Activated CD4-positive, CD25-positive, alpha-beta regulatory T cell treated with anti-CD3 and anti-CD28 coated beads, Interleukin-2, amount 50 U/mL, for 24 hours (primary cell): Measurements from ENCODE around the gene MAPK8.
"Not testable (repeated sequence)": the region's sequence is repeated elsewhere in the genome, so short reads cannot be mapped to it uniquely, and the experiment has no call there.

Experiments used
- ATAC-seq, 2 donors: fragments of 150-1000 bp; cut with Tn5 transposase; one replicate each; pipeline ENCODE4 v1.10.0; 2021; ENCODE audit warnings: mild to moderate bottlenecking in 1 of 2, moderate library complexity in 1 of 2

The MAPK8 gene

GRCh38 chr10:48336978-48337599 is 30.6 kb downstream of the MAPK8 start:
- peak in 1 of 2 donors; percentile 24 for ATAC-seq

DNA sequence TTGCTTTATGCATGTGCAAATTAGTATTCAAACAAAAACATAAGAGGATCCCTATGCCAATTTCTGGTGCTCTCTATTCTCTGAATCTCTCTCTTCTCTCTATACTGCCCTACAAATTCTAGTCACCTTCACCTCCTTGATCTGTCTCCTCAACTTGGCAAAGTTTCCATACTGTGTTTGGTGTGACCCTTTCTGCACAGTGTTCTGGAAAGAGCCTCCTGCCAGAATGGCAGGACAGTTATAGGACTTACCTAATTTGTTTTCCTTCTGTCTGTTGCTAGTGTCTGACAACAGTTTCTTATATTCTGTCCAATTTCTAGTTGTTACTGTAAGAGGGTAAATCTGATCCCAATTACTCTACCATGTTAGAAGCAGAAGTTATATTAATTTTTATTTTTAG is 34.3 kb downstream of the MAPK8 start:
- ATAC-seq = no peak

- no peak for ATAC-seq
These were observed 36.6 kb downstream of the MAPK8 start for GRCh38 chr10:48343106-48343505.

DNA sequence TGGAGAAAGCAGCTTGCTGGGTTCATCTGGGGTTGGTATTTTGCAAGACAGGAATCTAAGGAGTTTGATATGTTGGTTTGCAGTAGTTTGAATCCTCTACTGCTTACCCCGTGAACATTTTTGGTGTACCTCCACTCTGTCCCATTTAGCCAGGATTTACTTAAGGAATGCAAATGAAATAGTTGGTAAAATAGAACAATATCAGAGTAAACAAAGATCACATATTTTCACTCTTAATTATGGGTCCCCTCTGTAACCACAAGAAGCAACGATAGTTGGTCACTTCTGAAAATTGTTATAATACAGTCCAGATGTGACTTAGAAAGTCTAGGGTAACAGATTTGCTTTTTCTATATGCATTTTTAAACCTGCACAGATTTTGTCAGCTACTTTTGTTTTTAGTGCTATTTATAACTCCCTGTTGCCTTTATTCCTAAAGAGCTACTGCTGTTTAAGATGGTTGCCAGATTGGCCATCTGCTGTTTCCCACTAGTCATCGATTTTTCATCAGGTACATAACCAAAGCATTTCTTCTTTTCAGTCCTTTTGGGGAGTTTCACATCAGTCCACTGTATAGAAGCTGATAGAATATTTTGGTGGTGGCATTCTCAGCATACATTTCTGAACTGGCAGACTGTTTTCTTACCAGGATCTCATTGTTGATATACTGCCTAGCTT is 37.6 kb downstream of the MAPK8 start:
- ATAC-seq = no peak

GRCh38 chr10:48346248-48346647 is 39.8 kb downstream of the MAPK8 start:
- ATAC-seq = not testable (repeated sequence)

GRCh38 chr10:48347539-48347938 is 41.1 kb downstream of the MAPK8 start:
- not testable (repeated sequence) for ATAC-seq

GRCh38 chr10:48347943-48348342 is 41.5 kb downstream of the MAPK8 start:
- not testable (repeated sequence) for ATAC-seq

DNA sequence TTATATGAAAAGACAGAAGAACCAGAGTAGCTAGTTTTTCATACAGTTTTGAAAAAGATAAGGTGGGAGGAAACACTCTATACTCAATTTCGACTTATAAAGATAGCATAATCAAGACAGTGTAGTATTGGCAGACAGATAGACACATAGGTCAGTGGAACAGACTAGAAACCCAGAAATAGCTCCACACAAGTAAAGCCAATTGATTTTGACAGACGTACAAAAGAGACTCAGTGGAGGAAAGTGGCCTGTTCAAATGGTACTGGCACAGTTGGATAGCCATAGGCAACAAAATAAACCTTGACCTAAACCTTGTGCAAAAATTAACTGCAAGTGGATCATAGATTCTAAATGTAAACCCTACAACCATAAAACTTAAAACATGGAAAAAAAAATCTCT is 46.8 kb downstream of the MAPK8 start:
- no peak for ATAC-seq

GRCh38 chr10:48357631-48358030 is 51.2 kb downstream of the MAPK8 start:
- no peak for ATAC-seq

- peak; percentile 55 to 72 for ATAC-seq
These were observed 51.7 kb downstream of the MAPK8 start for GRCh38 chr10:48358162-48358561.

- ATAC-seq = no peak
These were observed 52.4 kb downstream of the MAPK8 start for GRCh38 chr10:48358838-48359237.

DNA sequence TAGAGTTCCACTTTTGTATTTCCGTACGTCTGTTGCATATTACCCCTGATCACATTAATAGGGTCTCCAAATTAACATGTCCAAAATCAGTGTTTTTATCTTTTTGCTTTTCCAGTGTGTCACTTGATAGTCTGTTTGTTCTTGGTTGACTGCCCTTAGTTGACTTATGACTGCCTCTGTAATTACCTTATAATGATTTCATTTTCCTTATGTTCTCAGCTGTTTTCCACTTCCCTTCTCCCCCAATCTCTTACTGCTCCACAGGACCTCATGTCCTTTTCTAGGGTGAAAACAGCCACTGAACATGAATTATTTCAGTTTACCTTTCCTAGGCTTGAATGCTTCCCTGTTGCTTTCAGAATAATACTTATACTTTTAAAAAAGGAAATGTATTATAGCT is 54.7 kb downstream of the MAPK8 start:
- ATAC-seq = no peak

DNA sequence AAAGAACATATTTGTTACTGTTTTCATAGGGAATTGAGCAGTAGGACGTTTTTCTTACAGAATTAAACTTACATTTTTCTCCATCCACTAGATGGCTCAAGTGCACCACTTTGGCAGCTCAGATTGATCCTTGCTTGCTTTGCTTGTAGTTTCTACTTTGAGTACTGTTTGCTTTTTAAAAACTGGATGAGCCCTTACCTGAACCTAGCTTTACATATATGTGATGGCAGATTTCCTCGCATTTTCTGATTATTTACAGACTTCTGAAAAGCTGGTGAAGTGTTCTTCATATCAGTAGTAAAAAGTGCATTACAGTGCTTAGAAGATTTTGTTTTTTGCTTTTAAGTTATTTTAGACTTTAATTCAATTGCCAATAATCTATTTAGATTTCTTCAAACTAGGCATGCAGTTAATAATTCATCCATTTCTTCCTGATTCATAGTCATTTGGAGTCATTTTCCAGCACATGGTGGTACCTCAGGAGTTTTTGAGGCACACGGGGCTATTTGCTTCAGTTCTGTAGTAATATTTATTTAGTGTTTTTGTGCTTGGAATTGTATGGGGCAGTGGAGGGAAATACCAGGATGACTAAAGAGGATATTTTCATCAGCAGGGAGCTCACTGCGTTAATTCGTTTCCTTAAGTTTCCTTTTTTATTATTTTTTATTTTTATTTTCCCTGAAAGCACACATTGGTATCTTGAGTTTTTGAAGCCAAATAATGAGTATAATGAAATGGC is 57.3 kb downstream of the MAPK8 start:
- no peak for ATAC-seq

DNA sequence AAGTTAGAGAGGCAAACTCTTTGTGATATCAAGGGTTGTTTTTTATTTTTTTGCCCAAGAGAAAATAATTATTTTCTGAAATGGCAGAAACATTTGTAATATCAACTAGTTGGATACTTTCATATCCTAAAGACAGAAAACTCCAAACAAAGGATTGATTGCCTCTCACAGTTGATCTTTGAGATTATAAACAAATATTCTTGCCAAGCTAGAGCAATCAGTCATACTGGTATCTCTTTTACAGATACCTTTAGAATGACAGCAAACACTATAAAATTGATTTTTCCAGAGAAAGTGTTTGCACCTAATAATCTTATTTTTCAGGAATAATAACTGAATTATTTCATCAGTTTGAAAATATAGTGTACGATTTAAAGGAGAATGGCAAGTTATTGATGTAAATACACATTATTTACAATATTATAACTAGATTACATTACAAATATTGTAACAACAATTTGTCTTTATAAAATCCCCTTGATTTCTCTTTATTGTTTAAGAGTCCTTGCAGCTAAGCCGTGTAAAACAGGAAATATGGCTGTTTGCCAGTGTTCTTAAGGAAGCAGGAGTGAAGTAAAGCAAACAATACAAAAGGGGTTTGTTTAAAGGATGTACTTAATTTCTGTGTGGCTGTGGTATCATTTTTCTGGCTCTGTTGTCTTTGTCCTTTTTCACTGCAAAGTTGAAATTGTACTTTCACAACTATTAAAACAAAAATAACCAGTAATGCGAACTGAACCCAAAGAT is 58.4 kb downstream of the MAPK8 start:
- ATAC-seq = no peak

DNA sequence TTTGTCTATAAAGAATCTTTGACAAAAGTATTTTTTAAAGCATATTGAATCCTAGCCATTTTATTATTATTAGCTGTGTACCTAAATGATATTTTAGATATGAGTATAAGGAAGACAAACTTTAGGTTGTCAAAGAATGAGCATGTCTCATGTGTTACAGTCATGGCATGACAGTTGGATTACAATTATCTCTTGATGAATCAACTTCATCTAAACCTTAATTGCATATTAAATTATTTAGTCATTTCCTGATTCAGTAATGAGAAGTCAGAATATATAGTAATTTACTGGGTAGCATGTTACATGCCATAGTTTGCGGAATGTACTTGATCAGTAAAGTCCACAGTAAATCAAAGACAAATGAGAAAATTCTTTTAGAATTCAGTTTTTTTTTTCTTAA is 59.2 kb downstream of the MAPK8 start:
- ATAC-seq = peak; percentile 56 to 58

DNA sequence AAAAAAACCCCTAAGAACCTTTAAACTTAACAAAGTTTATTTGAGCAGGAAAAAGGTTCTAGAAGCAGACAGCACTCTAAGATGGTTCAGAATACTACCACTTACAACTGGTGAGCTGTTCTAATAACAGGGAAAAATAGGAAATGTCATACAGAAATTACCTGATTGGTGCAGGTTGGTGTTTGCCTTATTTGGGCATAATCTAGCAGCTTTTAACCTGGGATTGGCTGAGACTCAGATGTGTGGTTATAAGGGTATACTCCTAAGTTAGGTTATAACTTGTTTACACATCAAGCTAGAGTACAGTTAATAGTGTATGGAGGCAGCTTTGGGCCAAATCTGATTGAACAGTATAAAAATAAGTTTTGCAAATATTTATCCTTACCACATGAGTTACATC is 59.8 kb downstream of the MAPK8 start:
- no peak for ATAC-seq

DNA sequence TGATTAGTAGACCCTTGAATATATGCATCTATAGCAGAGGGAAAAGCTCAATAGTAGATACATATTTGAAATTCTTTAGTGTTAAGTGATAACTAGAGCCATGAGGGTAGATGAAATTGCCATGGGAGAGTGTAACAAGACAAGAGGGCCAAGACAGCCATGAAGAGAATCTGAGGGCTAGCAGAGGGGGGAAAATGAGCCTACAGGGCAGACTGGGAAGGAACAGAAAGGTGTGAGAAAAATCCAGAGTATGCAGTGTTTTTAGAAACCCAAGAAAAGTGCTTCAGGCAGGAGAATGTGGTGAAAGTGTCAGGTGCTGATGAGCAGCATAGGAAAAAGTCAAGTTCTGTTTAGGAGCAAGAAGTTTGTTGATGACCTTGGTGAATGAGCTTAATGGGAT is 63.0 kb downstream of the MAPK8 start:
- ATAC-seq = no peak

DNA sequence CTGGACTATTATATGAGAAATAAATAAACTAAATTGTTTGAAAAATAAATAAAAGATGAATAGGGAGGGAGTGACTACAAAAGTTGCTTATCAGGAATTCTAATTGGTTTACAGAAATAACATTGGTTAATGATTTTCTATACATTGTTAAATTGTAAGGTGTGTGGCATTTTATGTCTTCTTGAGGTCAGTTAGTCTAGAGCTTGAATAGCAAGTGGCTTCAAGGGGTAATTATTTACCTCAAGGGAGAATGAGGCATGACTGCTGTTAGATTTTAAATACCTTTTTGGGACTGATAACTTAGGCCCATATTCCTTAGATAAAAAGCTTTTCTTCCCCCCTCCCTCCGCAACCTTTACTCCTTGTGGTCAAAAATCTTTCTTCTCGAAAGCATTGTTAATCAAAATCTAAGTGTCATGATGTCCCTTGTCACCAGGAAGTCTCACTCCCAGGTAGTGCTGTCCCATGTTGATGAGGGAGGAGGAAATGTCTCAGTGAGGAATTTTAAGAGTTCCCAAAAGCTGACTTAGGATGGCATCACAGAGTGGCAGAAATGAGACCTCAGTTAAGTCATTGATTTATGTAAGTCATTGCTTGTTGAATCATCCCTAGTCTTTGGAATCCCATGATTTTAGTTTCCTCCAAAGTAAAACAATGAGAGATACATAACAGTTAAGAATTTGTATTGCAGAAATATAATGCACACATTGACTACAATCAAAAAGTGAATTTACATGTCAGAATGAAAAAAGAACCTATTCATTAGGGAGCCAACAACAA is 71.5 kb downstream of the MAPK8 start:
- no peak for ATAC-seq

DNA sequence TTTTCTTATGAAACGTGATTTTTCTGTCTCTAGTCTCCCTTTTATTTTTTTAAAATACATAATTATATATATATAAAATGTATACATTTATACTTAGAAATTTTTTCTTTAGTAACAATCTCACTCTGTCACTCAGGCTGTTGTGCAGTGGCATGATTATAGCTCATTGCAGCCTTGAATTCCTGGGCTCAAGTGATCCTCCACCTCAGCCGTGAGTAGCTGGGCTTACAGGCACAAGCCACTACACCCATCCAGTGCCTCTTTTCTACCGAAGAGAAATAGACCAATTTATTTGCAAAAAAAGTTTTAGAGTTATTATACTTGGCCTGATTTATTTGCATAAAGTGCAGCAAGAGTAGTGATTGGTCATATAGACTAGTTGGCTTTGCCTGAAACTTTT is 72.2 kb downstream of the MAPK8 start:
- ATAC-seq = no peak

- ATAC-seq = no peak
These were observed 75.5 kb downstream of the MAPK8 start for GRCh38 chr10:48381971-48382370.

DNA sequence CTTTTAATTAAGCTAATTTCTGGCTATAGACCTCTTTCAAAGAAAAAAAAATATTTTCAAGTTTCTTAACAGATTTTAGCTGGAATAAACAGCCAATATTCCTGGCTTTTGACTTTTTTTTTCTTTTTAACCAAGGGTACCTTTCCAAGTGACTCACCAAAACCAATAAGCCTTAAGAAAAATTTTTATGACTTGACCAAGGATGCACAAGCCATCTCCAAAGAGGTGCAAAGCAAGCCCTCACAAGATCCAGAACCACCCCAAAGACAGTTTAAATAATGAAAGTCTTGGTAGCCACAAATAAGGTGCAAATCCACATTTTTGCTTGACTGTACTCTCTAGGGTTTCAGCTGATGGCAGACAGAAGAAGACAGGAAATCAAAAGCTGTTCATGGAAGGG is 76.5 kb downstream of the MAPK8 start:
- ATAC-seq = no peak

DNA sequence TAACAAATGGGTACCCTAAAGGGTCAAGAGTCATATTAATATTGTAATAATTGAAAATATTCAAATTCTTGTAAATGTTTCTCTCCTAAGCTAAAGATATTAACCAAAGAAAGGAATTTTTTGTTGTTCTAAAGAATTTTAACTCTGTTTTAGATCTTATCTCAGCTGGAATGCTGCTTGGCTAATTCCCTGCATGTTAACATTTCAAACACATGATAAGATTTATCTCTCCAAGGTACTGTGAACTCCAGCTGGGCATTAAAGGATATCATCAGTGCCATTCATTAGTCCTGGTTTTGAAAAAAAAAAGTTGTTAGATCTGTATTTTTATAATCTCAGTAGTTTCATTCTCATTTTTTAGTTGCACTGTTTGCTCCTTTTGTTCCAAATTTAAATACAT is 76.9 kb downstream of the MAPK8 start:
- ATAC-seq = no peak

GRCh38 chr10:48384699-48384982 is 78.2 kb downstream of the MAPK8 start:
- ATAC-seq = no peak
